GM19023 (cell line): ENCODE data around the gene GOLGA6D.
A peak's percentile ranks its signal among the peaks of the same experiment; 100 is the strongest.
"Not testable (repeated sequence)": the region's sequence is repeated elsewhere in the genome, so short reads cannot be mapped to it uniquely, and the experiment has no call there.

Source experiments
- ATAC-seq: cut with Tn5 transposase; IDR thresholded peaks from one replicate; pipeline ENCODE4 v1.9.1; 2021; ENCODE audit warnings: mild to moderate bottlenecking, moderate library complexity; ENCODE audit not compliant: unreplicated experiment

The GOLGA6D gene, protein sequence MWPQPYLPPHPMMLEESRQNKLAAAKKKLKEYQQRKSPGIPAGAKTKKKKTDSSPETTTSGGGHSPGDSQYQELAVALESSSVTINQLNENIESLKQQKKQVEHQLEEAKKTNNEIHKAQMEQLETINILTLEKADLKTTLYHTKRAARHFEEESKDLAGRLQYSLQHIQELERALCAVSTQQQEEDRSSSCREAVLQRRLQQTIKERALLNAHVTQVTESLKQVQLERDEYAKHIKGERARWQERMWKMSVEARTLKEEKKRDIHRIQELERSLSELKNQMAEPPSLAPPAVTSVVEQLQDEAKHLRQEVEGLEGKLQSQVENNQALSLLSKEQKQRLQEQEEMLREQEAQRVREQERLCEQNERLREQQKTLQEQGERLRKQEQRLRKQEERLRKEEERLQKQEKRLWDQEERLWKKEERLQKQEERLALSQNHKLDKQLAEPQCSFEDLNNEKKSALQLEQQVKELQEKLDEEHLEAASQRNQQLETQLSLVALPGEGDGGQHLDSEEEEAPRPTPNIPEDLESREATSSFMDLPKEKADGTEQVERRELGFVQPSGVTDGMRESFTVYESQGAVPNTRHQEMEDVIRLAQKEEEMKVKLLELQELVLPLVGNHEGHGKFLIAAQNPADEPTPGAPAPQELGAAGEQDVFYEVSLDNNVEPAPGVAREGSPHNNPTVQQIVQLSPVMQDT

DNA sequence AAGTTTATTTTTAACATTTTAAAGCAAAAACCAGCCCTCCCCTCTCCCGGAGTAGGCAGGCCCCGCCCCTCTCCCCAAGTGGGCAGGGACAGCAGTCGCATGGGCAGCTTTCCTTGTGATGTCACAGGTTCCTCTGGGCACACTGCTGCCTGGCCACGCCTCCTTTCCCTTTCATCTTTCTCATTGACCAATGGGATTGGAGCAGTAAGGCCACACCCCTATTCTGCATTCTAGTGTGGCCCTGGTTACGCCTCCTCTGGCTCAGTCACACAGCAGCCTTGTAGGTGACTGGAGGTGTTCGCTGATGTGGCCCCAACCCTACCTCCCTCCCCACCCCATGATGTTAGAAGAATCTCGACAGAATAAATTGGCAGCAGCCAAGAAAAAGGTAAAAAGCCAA lies at the start of gene GOLGA6D:
GOLGA6D (plus strand) TSS at position 264 of the 400 bp plus-strand sequence; CDS start at position 305, 41 bp downstream.
- ATAC-seq: not testable (repeated sequence)

DNA sequence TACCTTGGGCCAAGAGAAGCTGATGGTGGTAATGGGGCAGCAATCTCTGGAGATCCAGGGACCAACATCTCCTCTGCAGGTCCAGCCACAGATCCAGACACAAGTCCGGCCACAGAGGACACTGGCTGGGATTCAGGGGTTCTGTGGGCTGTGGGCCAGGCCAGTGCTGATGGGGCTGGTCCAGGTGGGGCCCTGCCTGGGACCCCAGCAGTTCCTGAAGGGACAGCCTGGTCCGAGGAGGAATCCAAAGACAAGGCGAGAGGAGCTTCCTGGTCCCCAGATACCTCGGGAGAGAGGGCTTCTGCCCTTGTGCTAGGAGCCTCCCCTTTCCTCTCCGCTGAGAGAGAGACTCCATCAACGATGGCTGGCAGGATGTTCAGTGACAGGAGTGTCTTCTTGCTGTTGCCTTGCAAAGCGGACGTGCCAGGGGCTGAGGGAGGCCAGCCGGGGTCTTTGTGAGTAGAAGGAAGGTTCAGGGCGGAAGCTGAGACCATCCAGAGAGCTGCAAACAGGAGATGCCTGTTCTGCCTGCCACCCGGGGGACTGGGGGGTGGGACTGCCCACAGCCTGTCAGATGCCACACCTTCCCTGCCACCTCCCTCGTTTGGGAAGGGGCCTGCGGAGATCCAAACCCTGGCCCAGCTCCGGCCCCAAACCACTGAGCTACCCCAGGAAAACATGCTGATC lies 49.0 kb upstream of the GOLGA6D start:
- no peak for ATAC-seq

DNA sequence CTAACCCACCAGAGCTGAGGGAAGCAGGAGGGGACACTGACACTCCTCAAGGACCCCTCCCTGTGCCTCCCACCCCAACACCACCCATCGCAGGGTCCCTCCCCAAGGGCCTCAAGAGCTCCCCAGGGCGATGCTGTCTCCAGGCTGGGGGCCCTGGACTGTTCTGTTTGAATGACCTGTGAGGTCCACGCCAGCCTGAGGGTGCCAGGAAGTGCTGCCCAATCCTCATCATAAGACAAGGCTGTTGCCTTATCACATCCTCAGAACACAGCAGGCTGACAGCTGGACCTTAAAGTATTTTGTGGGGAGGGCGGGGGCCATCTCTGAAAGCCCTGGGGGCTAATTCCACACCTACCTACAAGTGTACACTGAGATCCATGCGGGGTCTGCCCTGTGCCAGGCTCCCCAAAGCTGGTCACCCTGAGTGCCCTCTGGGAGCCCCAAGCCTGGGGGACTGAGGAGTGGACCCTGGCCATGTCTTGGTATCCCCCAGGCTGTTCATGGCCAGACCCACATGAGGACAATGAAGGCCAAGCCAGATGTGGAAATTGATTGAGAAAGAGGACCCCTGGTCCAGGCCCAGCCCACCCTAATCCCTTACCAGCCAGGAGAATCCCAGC lies 48.3 kb upstream of the GOLGA6D start:
- ATAC-seq: no peak

DNA sequence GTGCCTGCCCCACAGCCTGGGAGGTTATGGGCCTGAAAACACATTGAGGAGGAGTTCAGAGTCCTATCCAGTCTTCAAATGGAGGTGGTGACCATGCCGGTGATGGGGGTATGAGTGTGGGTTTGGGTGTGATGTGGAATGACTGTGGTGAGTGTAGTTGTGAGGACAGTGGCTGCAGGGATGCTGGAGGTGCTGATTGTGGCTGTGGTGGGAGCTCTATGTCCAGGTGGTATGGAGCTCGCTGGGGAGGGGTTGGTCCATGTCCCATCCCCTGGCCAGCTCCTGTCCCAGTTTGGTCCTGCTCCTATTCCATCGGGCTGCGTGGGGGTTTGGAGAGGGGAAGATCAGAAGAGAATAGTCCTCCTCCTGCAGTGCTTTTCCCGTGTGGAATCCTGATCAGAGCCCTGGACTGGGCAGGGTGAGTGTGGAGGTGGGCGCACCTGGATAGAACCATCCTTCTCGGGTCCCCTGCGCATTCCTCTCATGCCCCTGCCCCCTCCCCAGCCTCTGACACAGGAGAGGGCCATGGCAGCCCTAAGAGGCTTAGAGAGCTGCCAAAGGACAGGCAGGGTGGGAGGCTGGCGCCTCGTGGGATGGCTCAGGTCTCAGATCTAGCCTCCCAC lies 47.5 kb upstream of the GOLGA6D start:
- ATAC-seq: no peak

DNA sequence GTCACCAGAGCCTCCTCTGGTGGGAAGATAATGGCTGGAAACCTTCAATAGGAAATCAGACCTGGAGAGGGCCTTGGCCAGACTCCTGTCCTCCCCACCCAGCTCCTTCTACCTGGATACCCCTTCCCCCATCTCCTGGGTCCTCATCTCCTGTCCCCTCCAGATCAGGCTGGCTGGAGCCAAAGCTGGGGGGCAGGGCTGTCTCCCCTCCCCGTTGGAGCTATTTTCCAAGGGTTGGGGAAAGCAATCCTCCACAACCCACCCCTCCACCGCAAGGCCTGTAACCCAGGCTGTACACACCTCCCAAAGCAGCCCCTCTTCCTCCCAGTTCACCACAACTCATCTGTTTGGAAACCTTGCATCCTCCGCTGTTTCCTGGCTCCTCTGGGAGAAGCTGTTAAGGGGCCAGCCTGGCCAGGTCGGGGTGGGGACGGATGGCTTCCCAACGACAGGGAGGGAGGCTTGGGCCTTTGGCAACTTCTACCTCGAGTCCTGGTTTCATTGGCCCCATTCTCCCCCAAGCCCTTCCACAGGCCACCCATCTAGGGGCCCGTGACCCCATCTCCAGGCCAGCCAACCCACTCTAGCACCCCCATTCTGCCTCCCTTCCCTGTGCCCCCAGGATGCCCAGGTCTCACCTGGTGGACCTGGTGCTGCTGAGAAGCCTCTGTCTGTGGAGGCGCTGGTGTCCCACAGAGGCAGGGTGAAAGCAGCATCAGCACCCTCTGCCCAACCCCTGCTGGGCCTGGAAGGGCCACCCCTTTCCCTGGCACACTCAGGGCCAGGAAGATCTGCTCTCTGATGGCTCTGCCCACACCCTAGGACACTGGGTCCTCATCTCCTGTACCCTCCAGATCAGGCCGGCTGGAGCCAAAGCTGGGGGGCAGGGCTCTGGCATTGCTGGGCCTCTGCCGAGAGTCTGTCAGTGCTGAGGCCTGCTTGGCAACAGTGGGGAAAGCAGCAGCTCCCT lies 46.6 kb upstream of the GOLGA6D start:
- no peak for ATAC-seq

DNA sequence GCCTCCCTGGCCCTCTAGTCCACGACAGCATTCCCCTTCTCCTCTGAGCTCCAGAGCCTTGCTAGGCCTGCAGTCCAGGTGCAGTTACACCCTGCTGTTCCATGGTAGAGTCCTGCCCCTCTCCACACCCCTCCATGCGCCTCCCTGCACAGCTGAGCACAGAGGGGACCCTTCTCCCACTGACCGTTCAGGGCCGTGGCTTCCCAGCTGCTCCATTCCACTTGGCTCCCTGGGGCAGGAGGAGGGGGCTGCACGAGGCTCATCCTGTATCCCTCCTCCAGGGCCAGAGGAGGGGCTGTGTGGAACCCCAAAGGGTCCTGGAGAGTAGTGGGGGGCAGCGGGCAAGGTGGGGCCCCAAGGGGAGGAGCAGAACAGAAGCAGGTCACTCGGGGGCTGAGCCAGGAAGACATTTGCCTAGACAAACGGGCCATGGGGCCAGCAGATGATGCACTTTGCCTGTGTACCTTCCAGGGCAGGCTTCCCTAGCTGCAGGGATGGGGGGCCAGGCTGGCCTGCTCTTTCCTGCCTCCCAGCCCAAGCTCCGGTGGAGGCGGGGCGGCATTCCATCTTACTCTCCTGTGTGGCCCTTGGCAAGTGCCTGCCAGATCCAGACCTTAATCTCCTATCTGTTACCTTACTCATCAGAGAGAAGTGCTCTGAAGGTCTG lies 45.2 kb upstream of the GOLGA6D start:
- no peak for ATAC-seq

DNA sequence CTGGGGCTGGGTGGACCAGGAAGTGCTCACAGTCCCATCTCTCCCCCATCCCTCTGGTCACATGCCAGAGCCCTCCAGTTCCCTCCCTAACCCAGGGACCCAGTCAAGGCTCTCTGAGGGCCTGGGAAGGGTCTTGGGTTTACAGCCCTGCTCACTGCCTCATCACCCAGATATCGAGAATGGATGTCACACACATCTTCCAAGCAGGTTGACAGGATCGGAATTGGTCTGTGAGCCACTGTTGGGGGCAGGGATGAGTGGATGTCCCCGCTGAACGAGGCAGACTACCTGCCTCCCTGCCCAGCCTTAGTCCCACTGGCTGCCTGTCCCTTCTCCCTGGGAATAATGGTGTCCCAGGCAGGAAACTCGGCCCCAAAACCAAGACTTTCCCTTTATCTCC lies 44.5 kb upstream of the GOLGA6D start:
- no peak for ATAC-seq

DNA sequence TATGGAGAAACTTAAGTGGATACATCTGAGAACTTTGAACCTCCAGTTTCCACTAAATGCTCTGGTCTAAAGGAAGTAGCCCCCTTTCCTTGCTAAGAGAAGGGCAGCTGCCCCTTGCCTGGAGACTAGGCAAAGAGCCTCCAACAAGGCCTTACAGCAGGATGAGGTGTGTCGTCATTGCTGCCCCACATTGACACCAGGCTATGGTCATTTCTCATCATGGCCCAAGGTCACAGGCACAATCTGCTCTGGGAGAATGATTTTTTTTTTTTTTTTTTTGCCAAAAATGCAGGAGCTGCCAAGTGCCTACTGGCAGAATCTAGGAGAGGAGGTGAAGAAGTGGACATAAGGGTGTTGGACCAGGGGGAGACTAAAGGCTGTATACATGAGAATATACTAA lies 36.9 kb upstream of the GOLGA6D start:
- ATAC-seq: not testable (repeated sequence)

DNA sequence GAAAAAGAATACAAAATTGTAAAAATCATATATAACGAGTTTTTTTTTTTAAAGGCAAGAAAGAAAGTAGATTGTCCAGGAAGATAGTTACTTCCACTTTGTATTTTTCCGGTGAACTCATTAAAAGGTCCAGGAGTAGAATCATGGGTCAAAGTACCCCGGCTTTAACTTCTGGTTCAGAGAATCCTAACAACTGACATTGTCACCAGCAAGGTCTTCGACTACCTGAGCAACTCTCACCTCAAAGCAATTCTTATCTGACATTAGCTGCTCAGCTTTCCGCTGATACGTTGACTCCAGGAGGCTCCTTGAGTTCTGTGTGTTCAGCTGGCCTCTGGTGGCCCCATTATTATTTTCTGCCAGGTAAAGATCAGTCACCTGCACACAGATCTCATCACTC lies 33.6 kb upstream of the GOLGA6D start:
- not testable (repeated sequence) for ATAC-seq

DNA sequence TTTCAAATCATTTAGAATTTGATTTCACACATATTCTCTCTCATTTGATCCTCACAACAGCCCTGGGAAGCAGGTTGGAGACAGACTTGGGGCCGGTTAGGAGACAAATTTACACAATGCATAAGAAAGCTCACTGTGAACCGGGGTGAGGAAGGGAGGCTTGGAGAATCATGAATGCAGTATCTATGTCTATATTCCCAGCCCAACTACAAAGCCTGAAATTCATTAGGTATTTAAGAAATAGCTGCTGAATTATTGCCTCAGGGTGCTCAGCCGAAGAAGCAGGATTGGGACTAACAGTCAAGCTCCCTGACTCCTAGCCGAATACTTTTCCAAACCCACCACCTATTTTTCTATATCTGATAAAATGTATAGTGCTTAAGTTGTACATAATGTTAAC lies 32.9 kb upstream of the GOLGA6D start:
- no peak for ATAC-seq

DNA sequence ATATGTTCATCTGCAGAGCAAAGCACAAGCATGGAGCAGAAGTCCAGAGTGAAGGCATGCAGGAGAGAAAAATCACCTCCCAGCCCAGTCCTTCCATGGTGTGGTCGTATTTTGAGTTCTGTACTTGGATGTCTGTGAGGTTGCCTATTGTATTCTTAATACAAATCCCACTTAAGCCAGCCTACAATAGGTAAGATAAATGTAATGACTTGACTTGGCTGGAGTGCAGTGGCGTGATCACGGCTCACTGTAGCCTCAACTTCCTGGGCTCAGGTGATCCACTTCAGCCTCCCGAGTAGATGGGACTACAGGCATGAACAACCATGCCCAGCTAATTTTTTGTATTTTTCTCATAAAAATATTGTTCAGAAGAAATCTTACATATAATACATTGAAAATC lies 31.3 kb upstream of the GOLGA6D start:
- not testable (repeated sequence) for ATAC-seq

DNA sequence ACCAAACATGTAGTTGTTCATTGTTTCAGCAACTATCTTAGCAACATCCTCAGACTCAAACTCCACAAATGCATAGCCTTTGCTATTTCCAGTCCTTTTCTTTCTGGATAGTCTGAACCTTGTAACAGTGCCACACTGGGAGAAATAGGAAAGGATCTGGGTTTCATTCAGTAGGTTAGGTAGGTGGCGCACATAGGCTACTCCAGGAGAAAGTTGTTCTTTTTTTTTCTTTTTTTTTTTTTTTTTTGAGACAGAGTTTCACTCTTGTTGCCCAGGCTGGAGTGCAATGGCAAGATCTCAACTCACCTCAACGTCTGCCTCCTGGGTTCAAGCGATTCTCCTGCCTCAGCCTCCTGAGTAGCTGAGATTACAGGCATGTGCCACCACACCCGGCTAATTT lies 30.4 kb upstream of the GOLGA6D start:
- ATAC-seq: not testable (repeated sequence)

DNA sequence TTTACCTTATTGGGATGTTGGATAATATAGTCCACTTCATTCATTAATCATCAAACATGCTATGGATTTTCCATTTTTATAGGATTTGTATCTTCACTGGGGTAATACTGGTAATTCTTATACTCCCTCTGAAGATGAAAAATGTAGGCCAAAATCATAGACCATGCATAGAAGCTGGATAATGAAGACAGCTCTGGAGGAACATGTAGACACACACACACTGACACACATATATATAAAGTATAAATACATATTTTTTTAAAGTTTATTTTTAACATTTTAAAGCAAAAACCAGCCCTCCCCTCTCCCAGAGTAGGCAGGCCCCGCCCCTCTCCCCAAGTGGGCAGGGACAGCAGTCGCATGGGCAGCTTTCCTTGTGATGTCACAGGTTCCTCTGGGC lies 24.6 kb upstream of the GOLGA6D start, which contains the start of gene GOLGA6C:
GOLGA6C (plus strand) TSS at position 301 of the 400 bp plus-strand sequence. CDS start 265 bp downstream, outside the sequence.
- not testable (repeated sequence) for ATAC-seq

DNA sequence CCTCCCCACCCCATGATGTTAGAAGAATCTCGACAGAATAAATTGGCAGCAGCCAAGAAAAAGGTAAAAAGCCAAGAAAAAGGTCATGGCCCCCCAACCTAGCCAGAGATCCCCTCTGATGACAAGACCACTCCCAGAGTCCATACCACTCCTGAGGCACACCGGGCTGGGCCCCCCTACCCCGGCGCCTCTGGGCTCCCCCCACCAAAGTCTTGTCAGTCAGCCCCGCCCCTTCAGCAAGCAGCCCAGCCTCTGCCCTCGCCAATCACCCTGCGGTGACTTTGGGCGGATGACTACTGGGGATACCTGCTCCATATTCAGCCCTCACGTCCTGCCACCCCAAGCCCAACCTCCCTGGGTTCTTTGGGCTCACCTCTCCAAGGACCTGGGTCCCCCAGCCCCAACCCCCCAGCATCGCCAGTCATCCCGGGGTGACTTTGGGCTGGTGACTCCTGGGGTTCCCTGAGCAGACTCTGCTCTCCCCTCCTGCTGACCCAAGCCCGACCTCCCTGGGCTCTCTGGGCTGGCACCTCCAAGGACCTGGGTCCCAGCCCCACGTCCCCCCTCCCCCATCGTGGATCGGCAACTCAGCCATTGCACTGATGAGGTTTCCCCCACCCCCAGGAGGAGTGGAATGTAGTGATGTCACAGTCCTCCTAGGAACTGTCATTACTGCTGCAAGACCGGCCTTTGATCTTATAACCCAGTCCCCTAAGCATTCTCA lies 23.9 kb upstream of the GOLGA6D start:
- ATAC-seq: not testable (repeated sequence)

DNA sequence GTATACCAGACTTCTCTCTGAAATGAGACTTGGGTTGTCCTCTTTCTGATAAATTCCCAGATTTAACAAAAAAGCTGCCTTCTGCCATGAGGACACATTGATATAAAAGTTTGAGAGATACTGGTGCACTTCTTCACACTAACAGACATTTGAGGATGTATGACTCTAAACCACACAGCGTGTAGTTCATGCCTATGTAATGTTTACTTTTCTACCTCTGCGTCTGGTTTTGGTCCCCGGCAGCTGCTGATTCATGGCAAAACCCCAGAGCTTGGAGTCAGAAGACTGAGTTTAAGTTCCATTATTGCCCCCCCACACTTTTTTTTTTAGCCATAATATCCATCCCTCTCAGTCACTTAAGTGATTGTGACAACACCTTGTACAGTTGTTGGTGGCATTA lies 22.8 kb upstream of the GOLGA6D start:
- ATAC-seq: not testable (repeated sequence)

DNA sequence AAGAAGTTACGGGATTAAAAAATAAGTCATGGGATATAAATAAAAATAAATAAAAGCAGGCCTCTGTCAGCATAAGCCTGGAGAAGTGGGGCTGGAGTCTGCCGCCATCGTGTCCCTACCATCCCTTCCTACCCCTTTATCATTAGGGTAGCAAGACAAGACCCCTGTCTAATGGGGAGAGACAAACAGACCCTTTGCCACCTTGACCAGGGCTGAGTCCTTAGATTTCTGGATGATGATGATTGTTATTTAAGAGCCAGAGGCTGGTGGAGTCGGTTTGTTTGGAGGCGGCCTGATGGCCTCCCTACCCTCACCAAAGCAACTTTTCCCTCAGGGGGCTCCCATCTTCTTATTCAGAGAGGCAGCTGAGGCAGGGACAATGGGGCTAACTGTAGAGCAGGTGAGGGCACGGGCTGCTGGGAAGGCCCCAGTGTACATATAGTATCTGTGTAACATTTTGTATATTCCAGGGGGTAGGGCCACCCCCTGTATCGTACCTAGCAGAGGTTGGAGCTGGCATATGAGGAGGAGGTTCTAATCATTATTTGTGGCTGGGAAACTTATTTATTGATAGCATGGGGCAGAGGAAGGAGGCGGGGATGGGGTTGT lies 8.8 kb upstream of the GOLGA6D start:
- not testable (repeated sequence) for ATAC-seq

DNA sequence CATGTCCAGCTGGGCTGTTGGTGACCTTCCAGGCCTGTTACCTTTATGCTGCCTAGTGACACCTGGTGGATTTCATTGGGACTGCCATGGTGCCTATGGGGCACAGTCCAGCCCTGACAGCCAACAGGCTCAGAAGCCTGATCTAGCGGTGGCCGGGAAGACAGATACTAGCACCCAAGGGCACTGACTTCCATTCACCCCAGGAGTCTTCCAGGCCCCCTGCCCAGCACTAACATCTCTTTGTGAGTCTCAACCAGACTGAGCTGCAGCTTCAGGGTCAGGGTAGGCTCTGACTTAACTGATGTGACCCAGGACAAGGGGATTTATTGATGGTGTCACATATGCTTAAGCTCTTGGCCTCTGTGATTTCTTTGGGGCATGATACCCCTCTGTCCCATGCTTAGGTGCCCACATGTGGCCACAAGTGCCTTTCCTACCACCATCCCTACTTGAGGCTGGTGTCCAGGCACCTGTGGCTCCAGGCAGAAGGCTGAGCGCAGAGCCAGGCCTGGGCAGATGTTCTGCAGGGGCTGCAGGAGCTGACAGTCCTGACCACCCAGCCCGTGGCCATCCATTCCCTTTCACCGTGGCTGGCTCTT lies 8.0 kb upstream of the GOLGA6D start:
- ATAC-seq: peak; percentile 99
